K562 (cell line): ENCODE data around the gene SLC39A11. TPM values are rescaled to one million over a fixed set of nuclear protein-coding genes. Genes with fewer than 3 reads are reported as not detected.

Experiments used
- ATAC-seq: fragments of 200-7000 bp; cut with Tn5 transposase; 3 replicates; pipeline ENCODE4 v1.9.1; 2020; ENCODE audit warnings: moderate library complexity
- BruUV-seq: library from RNA; stranded (reverse); fragments of 400-500 nt; replicated peaks from 2 replicates; lab custom pipeline; 2021; lab: Mats Ljungman, UMichigan
- CTCF ChIA-PET: fragments of 300-600 bp; formaldehyde crosslinking; extraction: SDS; loops from one replicate; lab custom pipeline; 2021; ENCODE audit warnings: low intra/inter-chr PET ratio; lab: Yijun Ruan, JAX
- POLR2A ChIA-PET: fragments of 300-600, 350-650 bp; sonication (Branson Sonifier 250); formaldehyde crosslinking; extraction: SDS; loops from one replicate; lab custom pipeline; 2021; ENCODE audit warnings: antibody characterized with exemption, inconsistent platforms; lab: Yijun Ruan, JAX
- DNase-seq, 4 experiments: peaks; one replicate each; pipeline versions ENCODE4 v3.0.0 to v3.0.0-alpha.2; 2011 to 2018; ENCODE audit warnings: low spot score in 3 of 4, mixed read lengths in 3 of 4; ENCODE audit errors: extremely low read depth in 1 of 4
- FAIRE-seq: peaks from 2 replicates; lab custom pipeline; 2011; peaks lifted over from hg19 to GRCh38; lab: Jason Lieb, UNC
- H2AFZ ChIP-seq: 2 replicates; pipeline ENCODE4 v1.6.0; 2011; ENCODE audit warnings: low read depth, low read length, control low read depth, inconsistent platforms
- H3K27ac ChIP-seq: fragments of 200-600 bp; 3 replicates; pipeline ENCODE4 v1.8.0; 2011; ENCODE audit warnings: low read depth, mild to moderate bottlenecking, control low read depth, inconsistent platforms, low read length, moderate library complexity, mixed read lengths; ENCODE audit errors: extremely low read depth
- H3K27me3 ChIP-seq, 2 experiments: fragments of 300-600 bp in 1 of 2; 2 replicates in 1 of 2; 3 replicates in 1 of 2; pipeline versions ENCODE4 v1.6.0 to v1.8.0; 2011; ENCODE audit warnings: inconsistent platforms in 2 of 2, low read length in 2 of 2, mild to moderate bottlenecking in 1 of 2, mixed read lengths in 1 of 2, moderate library complexity in 1 of 2; ENCODE audit not compliant: control insufficient read depth in 2 of 2, insufficient read depth in 2 of 2
- H3K36me3 ChIP-seq: fragments of 300-600 bp; 3 replicates; pipeline ENCODE4 v1.8.0; 2011; ENCODE audit warnings: mild to moderate bottlenecking, low read length, inconsistent platforms; ENCODE audit not compliant: control insufficient read depth, insufficient read depth
- H3K4me1 ChIP-seq, 2 experiments: fragments of 200-600 bp in 1 of 2; replicated peaks in 1 of 2; 2 replicates in 1 of 2; 3 replicates in 1 of 2; pipeline versions ENCODE4 v1.5.1 to v1.8.0; 2011; ENCODE audit warnings: inconsistent platforms in 2 of 2, low read length in 2 of 2, mild to moderate bottlenecking in 1 of 2, mixed read lengths in 1 of 2, moderate library complexity in 1 of 2; ENCODE audit not compliant: control insufficient read depth in 2 of 2, insufficient read depth in 2 of 2
- H3K4me2 ChIP-seq: 2 replicates; pipeline ENCODE4 v1.6.1; 2011; ENCODE audit warnings: low read length, control low read depth, inconsistent platforms, mixed read lengths; ENCODE audit not compliant: insufficient read depth
- H3K4me3 ChIP-seq: fragments of 200-600 bp; sonication (generic), shearing (Covaris generic); 2 replicates; pipeline ENCODE4 v1.5.1; 2016; ENCODE audit warnings: control low read depth, inconsistent platforms
- H3K79me2 ChIP-seq: fragments of 200-600 bp; 3 replicates; pipeline ENCODE4 v1.8.0; 2011; ENCODE audit warnings: low read length, inconsistent platforms; ENCODE audit not compliant: control insufficient read depth, insufficient read depth
- H3K9ac ChIP-seq, 2 experiments: 2 replicates each; pipeline versions ENCODE4 v1.6.0 to v1.6.1; 2011; ENCODE audit warnings: low read depth in 2 of 2, low read length in 2 of 2, control low read depth in 1 of 2, inconsistent platforms in 1 of 2, mild to moderate bottlenecking in 1 of 2, mixed read lengths in 1 of 2; ENCODE audit not compliant: insufficient read depth in 1 of 2
- H3K9me1 ChIP-seq: one replicate; pipeline ENCODE4 v1.6.0; 2011; ENCODE audit warnings: inconsistent platforms, mild to moderate bottlenecking, low read length, moderate library complexity; ENCODE audit not compliant: control insufficient read depth, insufficient read depth
- H3K9me3 ChIP-seq: replicated peaks from 2 replicates; pipeline ENCODE4 v1.5.1; 2011; ENCODE audit warnings: low read depth, low read length, inconsistent platforms; ENCODE audit not compliant: control insufficient read depth, insufficient read depth
- H4K20me1 ChIP-seq: replicated peaks from 2 replicates; pipeline ENCODE4 v1.6.1; 2011; ENCODE audit warnings: low read length, inconsistent platforms, mixed read lengths; ENCODE audit not compliant: control insufficient read depth, insufficient read depth
- FOXJ2 ChIP-seq: fragments of 200-800 bp; sonication (Bioruptor generic); IDR thresholded peaks from 2 replicates; pipeline ENCODE4 v1.6.1; 2016; ENCODE audit warnings: missing genetic modification characterization, missing compliant biosample characterization
- GABPB1 ChIP-seq: sonication (generic); formaldehyde crosslinking; IDR thresholded peaks from 2 replicates; pipeline ENCODE4 v1.8.0; 2022; ENCODE audit warnings: mild to moderate bottlenecking, missing genetic modification reagents
- HDAC1 ChIP-seq, 2 experiments: fragments of 450-650 bp; IDR thresholded peaks; 2 replicates each; pipeline ENCODE4 v1.6.1; 2016 to 2017; ENCODE audit warnings: inconsistent platforms in 1 of 2, mild to moderate bottlenecking in 1 of 2, moderate library complexity in 1 of 2
- NFE2L1 ChIP-seq: fragments of 450-650 bp; IDR thresholded peaks from 2 replicates; pipeline ENCODE4 v1.6.1; 2016; ENCODE audit warnings: missing genetic modification characterization, low read depth, mild to moderate bottlenecking, missing compliant biosample characterization, moderate library complexity, borderline replicate concordance
- PTBP1 ChIP-seq: fragments of 200-400 bp; formaldehyde crosslinking; IDR thresholded peaks from 2 replicates; pipeline ENCODE4 v1.6.1; 2017; ENCODE audit warnings: low read depth, low read length
- RNF2 ChIP-seq: sonication (generic); IDR thresholded peaks from 2 replicates; pipeline ENCODE4 v1.6.1; 2016
- SMARCB1 ChIP-seq: IDR thresholded peaks from 2 replicates; pipeline ENCODE4 v1.6.1; 2011; ENCODE audit warnings: improper control_type of control experiment, low read depth; ENCODE audit not compliant: insufficient read length
- TAF9B ChIP-seq: fragments of 450-650 bp; IDR thresholded peaks from 2 replicates; pipeline ENCODE4 v1.6.1; 2018; ENCODE audit warnings: mild to moderate bottlenecking; ENCODE audit not compliant: partially characterized antibody
- ZBTB17 ChIP-seq: fragments of 450-650 bp; formaldehyde crosslinking; IDR thresholded peaks from 2 replicates; pipeline ENCODE4 v1.4.0; 2020; ENCODE audit warnings: mild to moderate bottlenecking
- ZNF124 ChIP-seq: sonication (generic); formaldehyde crosslinking; IDR thresholded peaks from 2 replicates; pipeline ENCODE4 v1.8.1; 2022; ENCODE audit warnings: missing genetic modification reagents
- ZNF143 ChIP-seq: sonication (generic); formaldehyde crosslinking; IDR thresholded peaks from 2 replicates; pipeline ENCODE4 v1.9.0; 2022; ENCODE audit warnings: mild to moderate bottlenecking, missing genetic modification reagents
- ZNF23 ChIP-seq: fragments of 250-450 bp; sonication (Bioruptor Pico); IDR thresholded peaks from 2 replicates; pipeline ENCODE4 v1.4.0; 2020; ENCODE audit warnings: mild to moderate bottlenecking
- ZNF431 ChIP-seq: sonication (generic); formaldehyde crosslinking; IDR thresholded peaks from 2 replicates; pipeline ENCODE4 v1.8.0; 2022; ENCODE audit warnings: mild to moderate bottlenecking, missing genetic modification reagents
- WGBS: fragments of 100-300 bp; shearing (Covaris generic); methylation state at CpG from one replicate; pipeline ENCODE4 v1.1.6; 2016; ENCODE audit warnings: low coverage, mixed read lengths; ENCODE audit not compliant: insufficient coverage; ENCODE audit errors: missing lambda C conversion rate; 5-methylcytosine and 5-hydroxymethylcytosine counted together
- in situ Hi-C: fragments of 300-500 bp; cut with MboI; formaldehyde crosslinking; loops from 4 replicates; pipeline ENCODE4 v1.15.0; 2018; ENCODE audit warnings: inconsistent platforms, mixed read lengths
- intact Hi-C: fragments of 100-400 bp; cut with micrococcal nuclease; formaldehyde crosslinking; loops from 2 replicates; pipeline ENCODE4 v1.14.2; 2022
- polyA plus RNA-seq, 8 experiments: library from polyadenylated mRNA; depleted of rRNA in 4 of 8; stranded (reverse) in 5 of 8; unstranded in 3 of 8; fragments of >200 nt; fragmentation: Nextera tagmentation in 2 of 8; fragmentation: Illumina TruSeq in 1 of 8; extraction: Ambion mirVana in 2 of 8; extraction: Trizol in 1 of 8; gene quantifications; 2 replicates each; pipeline versions ENCODE4 v1.2.1 to v1.2.3, GENCODE V29; 2011 to 2014; ENCODE audit warnings: inconsistent platforms in 1 of 8, missing spikeins in 1 of 8
- total RNA-seq, 7 experiments: library from RNA; depleted of rRNA in 6 of 7; stranded (reverse); fragments of >200 nt in 6 of 7; fragmentation: Illumina TruSeq in 2 of 7; extraction: Trizol in 2 of 7; gene quantifications; 2 replicates each; pipeline versions ENCODE4 v1.2.1 to v1.2.3, GENCODE V29; 2011 to 2021; ENCODE audit warnings: low replicate concordance in 1 of 7
- TF ChIP-seq, protein P1 (sequence below): fragments of 450-650 bp; IDR thresholded peaks from 2 replicates; pipeline ENCODE4 v1.6.1; 2018; ENCODE audit not compliant: partially characterized antibody
- TF ChIP-seq, protein P2 (sequence below): fragments of 450-650 bp; IDR thresholded peaks from 2 replicates; pipeline ENCODE4 v1.6.1; 2017; ENCODE audit warnings: antibody characterized with exemption, mild to moderate bottlenecking
- TF ChIP-seq, protein P3 (sequence below): fragments of 450-650 bp; formaldehyde crosslinking; conservative IDR thresholded peaks from 2 replicates; pipeline ENCODE4 v1.4.0; 2022; ENCODE audit warnings: mild to moderate bottlenecking, missing genetic modification characterization

SLC39A11 gene
- total and polyA plus RNA-seq, 9 of the 15 experiments (the other 6 are each of a cell fraction or from before 2014, with no cell fraction given), result 10.5 to 26.4 (median 13.4) TPM

DNA sequence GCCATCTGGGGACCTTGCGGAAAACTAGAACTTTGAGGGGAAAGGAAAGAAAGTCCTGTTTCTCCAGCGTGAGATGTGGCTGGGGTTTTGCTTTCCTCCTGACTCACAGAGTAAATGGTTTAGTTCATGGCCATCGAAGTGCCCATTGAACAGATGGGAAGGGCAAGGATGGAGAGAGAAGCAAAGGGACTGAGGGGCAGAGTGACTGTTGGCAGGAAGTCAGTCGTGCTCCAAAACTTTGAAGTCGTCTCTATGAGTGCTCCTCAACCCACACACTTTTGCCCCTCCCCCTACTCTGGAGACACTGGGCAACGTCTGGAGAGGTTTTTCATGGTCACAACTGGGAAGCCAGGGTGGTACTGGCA is 476.9 kb downstream of the SLC39A11 start:
- intact Hi-C loops, result no loop called here
- H3K27ac ChIP-seq, result no peak overlapping the region
- H3K4me3 ChIP-seq, result no peak overlapping the region
- POLR2A ChIA-PET, result no interaction called here
- CTCF ChIA-PET, result no interaction called here
- H3K79me2 ChIP-seq, result no peaks in the 10 kb centered on the region
- BruUV-seq, result no TSS peak
- no peaks in the 10 kb centered on the region for H3K9me3 ChIP-seq
- TF ChIP-seq NFE2L1 (no peak), RNF2 (no peak), FOXJ2 (tag) (no peak), SMARCB1 (no peak), TAF9B (no peak), ZNF124 (no peak), ZNF143 (CRISPR knock-in tag) (no peak), GABPB1 (no peak), HDAC1 (IDR thresholded peaks at IDR 0.05) (no peak), ZNF431 (CRISPR knock-in tag) (no peak), ZNF23 (no peak), ZBTB17 (CRISPR knock-in tag) (no peak), PTBP1 (no peak)
- TF ChIP-seq, protein P1, sequence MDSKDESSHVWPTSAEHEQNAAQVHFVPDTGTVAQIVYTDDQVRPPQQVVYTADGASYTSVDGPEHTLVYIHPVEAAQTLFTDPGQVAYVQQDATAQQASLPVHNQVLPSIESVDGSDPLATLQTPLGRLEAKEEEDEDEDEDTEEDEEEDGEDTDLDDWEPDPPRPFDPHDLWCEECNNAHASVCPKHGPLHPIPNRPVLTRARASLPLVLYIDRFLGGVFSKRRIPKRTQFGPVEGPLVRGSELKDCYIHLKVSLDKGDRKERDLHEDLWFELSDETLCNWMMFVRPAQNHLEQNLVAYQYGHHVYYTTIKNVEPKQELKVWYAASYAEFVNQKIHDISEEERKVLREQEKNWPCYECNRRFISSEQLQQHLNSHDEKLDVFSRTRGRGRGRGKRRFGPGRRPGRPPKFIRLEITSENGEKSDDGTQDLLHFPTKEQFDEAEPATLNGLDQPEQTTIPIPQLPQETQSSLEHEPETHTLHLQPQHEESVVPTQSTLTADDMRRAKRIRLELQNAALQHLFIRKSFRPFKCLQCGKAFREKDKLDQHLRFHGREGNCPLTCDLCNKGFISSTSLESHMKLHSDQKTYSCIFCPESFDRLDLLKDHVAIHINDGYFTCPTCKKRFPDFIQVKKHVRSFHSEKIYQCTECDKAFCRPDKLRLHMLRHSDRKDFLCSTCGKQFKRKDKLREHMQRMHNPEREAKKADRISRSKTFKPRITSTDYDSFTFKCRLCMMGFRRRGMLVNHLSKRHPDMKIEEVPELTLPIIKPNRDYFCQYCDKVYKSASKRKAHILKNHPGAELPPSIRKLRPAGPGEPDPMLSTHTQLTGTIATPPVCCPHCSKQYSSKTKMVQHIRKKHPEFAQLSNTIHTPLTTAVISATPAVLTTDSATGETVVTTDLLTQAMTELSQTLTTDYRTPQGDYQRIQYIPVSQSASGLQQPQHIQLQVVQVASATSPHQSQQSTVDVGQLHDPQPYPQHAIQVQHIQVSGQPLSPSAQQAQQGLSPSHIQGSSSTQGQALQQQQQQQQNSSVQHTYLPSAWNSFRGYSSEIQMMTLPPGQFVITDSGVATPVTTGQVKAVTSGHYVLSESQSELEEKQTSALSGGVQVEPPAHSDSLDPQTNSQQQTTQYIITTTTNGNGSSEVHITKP, result no peak
- TF ChIP-seq, protein P2, sequence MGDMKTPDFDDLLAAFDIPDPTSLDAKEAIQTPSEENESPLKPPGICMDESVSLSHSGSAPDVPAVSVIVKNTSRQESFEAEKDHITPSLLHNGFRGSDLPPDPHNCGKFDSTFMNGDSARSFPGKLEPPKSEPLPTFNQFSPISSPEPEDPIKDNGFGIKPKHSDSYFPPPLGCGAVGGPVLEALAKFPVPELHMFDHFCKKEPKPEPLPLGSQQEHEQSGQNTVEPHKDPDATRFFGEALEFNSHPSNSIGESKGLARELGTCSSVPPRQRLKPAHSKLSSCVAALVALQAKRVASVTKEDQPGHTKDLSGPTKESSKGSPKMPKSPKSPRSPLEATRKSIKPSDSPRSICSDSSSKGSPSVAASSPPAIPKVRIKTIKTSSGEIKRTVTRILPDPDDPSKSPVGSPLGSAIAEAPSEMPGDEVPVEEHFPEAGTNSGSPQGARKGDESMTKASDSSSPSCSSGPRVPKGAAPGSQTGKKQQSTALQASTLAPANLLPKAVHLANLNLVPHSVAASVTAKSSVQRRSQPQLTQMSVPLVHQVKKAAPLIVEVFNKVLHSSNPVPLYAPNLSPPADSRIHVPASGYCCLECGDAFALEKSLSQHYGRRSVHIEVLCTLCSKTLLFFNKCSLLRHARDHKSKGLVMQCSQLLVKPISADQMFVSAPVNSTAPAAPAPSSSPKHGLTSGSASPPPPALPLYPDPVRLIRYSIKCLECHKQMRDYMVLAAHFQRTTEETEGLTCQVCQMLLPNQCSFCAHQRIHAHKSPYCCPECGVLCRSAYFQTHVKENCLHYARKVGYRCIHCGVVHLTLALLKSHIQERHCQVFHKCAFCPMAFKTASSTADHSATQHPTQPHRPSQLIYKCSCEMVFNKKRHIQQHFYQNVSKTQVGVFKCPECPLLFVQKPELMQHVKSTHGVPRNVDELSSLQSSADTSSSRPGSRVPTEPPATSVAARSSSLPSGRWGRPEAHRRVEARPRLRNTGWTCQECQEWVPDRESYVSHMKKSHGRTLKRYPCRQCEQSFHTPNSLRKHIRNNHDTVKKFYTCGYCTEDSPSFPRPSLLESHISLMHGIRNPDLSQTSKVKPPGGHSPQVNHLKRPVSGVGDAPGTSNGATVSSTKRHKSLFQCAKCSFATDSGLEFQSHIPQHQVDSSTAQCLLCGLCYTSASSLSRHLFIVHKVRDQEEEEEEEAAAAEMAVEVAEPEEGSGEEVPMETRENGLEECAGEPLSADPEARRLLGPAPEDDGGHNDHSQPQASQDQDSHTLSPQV, result no peak
- TF ChIP-seq, protein P3, sequence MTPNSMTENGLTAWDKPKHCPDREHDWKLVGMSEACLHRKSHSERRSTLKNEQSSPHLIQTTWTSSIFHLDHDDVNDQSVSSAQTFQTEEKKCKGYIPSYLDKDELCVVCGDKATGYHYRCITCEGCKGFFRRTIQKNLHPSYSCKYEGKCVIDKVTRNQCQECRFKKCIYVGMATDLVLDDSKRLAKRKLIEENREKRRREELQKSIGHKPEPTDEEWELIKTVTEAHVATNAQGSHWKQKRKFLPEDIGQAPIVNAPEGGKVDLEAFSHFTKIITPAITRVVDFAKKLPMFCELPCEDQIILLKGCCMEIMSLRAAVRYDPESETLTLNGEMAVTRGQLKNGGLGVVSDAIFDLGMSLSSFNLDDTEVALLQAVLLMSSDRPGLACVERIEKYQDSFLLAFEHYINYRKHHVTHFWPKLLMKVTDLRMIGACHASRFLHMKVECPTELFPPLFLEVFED (CRISPR knock-in tag), result no peak
- no peaks in the 10 kb centered on the region for H4K20me1 ChIP-seq
- H2AFZ ChIP-seq, result no peak overlapping the region
- no peaks in the 10 kb centered on the region for H3K4me1 ChIP-seq
- H3K4me2 ChIP-seq, result no peak overlapping the region
- no peaks in the 10 kb centered on the region for H3K36me3 ChIP-seq
- H3K9me1 ChIP-seq, result no peaks in the 10 kb centered on the region
- WGBS, result 0% methylated on average over 5 of the region's 6 CpGs
- no peak for ATAC-seq
- in situ Hi-C loops, result no loop called here
- DNase-seq, result no peak
- peaks cover 15 to 41% of the 10 kb centered on the region in 2 experiments for H3K27me3 ChIP-seq
- no peak overlapping the region for H3K9ac ChIP-seq
- FAIRE-seq, result no peak
